ENCODE measurements around the gene TMEM108.

TMEM108 gene

GRCh38 chr3:133119176-133119575 lies 81.0 kb downstream of the TMEM108 start:
- TF ChIP-seq SP1 (IDR thresholded peaks at IDR 0.05) = no peak
- TF ChIP-seq ZNF384 (IDR thresholded peaks at IDR 0.05) = no peak
- no peak for TF ChIP-seq FOXM1 (IDR thresholded peaks at IDR 0.05; ENCODE audit: borderline replicate concordance)
- TF ChIP-seq ARNT (IDR thresholded peaks at IDR 0.05) = no peak
- no peak for TF ChIP-seq SUZ12 (IDR thresholded peaks at IDR 0.05)
- no peak for TF ChIP-seq PKNOX1 (IDR thresholded peaks at IDR 0.05)
- TF ChIP-seq CTBP1 (IDR thresholded peaks at IDR 0.05; ENCODE audit: borderline replicate concordance) = no peak
- no peak for TF ChIP-seq BHLHE40 (IDR thresholded peaks at IDR 0.05; ENCODE audit: borderline replicate concordance)
- no peak for TF ChIP-seq LEF1 (IDR thresholded peaks at IDR 0.05; ENCODE audit: borderline replicate concordance)
- no peak for TF ChIP-seq HDGF (IDR thresholded peaks at IDR 0.05; ENCODE audit: borderline replicate concordance)
- no peak for TF ChIP-seq TARDBP (IDR thresholded peaks at IDR 0.05)
- TF ChIP-seq FOXK2 (IDR thresholded peaks at IDR 0.05) = no peak
- TF ChIP-seq FOXA1 (IDR thresholded peaks at IDR 0.05) = no peak
- TF ChIP-seq NFRKB (IDR thresholded peaks at IDR 0.05) = no peak
- TF ChIP-seq ELF4 (IDR thresholded peaks at IDR 0.05) = no peak
- TF ChIP-seq L3MBTL2 (conservative IDR thresholded peaks at IDR 0.05) = no peak
- no peak for DNase-seq (ENCODE audit: extremely low spot score)
- POLR2A ChIA-PET = no interaction called here
- CTCF ChIA-PET = no interaction called here

- POLR2A ChIA-PET = no interaction called here
- TF ChIP-seq BHLHE40 (IDR thresholded peaks at IDR 0.05; ENCODE audit: borderline replicate concordance) (no peak), ZNF384 (IDR thresholded peaks at IDR 0.05) (no peak), NFRKB (IDR thresholded peaks at IDR 0.05) (no peak), FOXA1 (IDR thresholded peaks at IDR 0.05) (no peak)
- DNase-seq (ENCODE audit: extremely low spot score) = no peak
- CTCF ChIA-PET = no interaction called here
Measured at GRCh38 chr3:133121450-133121849, 83.3 kb downstream of the TMEM108 start.

GRCh38 chr3:133123636-133124035 lies 85.4 kb downstream of the TMEM108 start:
- CTCF ChIA-PET = no interaction called here
- POLR2A ChIA-PET = no interaction called here
- no peak for DNase-seq (ENCODE audit: extremely low spot score)
- TF ChIP-seq ARNT (IDR thresholded peaks at IDR 0.05) = no peak
- TF ChIP-seq TARDBP (IDR thresholded peaks at IDR 0.05) = no peak
- TF ChIP-seq HDGF (IDR thresholded peaks at IDR 0.05; ENCODE audit: borderline replicate concordance) = no peak
- no peak for TF ChIP-seq PKNOX1 (IDR thresholded peaks at IDR 0.05)
- TF ChIP-seq SUZ12 (IDR thresholded peaks at IDR 0.05) = no peak
- TF ChIP-seq NFRKB (IDR thresholded peaks at IDR 0.05) = no peak
- no peak for TF ChIP-seq BHLHE40 (IDR thresholded peaks at IDR 0.05; ENCODE audit: borderline replicate concordance)
- TF ChIP-seq LEF1 (IDR thresholded peaks at IDR 0.05; ENCODE audit: borderline replicate concordance) = no peak
- TF ChIP-seq FOXK2 (IDR thresholded peaks at IDR 0.05) = no peak
- no peak for TF ChIP-seq FOXM1 (IDR thresholded peaks at IDR 0.05; ENCODE audit: borderline replicate concordance)
- TF ChIP-seq L3MBTL2 (conservative IDR thresholded peaks at IDR 0.05) = no peak

GRCh38 chr3:133124511-133124910 lies 86.3 kb downstream of the TMEM108 start:
- TF ChIP-seq CTBP1 (IDR thresholded peaks at IDR 0.05; ENCODE audit: borderline replicate concordance) (no peak), PKNOX1 (IDR thresholded peaks at IDR 0.05) (no peak), FOXM1 (IDR thresholded peaks at IDR 0.05; ENCODE audit: borderline replicate concordance) (no peak), L3MBTL2 (conservative IDR thresholded peaks at IDR 0.05) (no peak), SUZ12 (IDR thresholded peaks at IDR 0.05) (no peak), ELF4 (IDR thresholded peaks at IDR 0.05) (no peak), ARNT (IDR thresholded peaks at IDR 0.05) (no peak), TARDBP (IDR thresholded peaks at IDR 0.05) (no peak)
- ChIA-PET POLR2A (interaction anchor here (1.4 kb wide), 1 partner anchor 11 kb away, joined by 3 read pairs; no protein-coding TSS in a partner anchor), CTCF (interaction anchor here (0.7 kb wide), 1 partner anchor 14 kb away, joined by 3 read pairs; no protein-coding TSS in a partner anchor)
- no peak for DNase-seq (ENCODE audit: extremely low spot score)

GRCh38 chr3:133125171-133125570 lies 87.0 kb downstream of the TMEM108 start:
- no peak for DNase-seq (ENCODE audit: extremely low spot score)
- no peak for TF ChIP-seq TARDBP (IDR thresholded peaks at IDR 0.05)
- TF ChIP-seq HDGF (IDR thresholded peaks at IDR 0.05; ENCODE audit: borderline replicate concordance) = no peak
- no peak for TF ChIP-seq SUZ12 (IDR thresholded peaks at IDR 0.05)
- TF ChIP-seq L3MBTL2 (conservative IDR thresholded peaks at IDR 0.05) = no peak
- TF ChIP-seq LEF1 (IDR thresholded peaks at IDR 0.05; ENCODE audit: borderline replicate concordance) = no peak
- TF ChIP-seq CTBP1 (IDR thresholded peaks at IDR 0.05; ENCODE audit: borderline replicate concordance) = no peak
- TF ChIP-seq SP1 (IDR thresholded peaks at IDR 0.05) = no peak
- no peak for TF ChIP-seq BHLHE40 (IDR thresholded peaks at IDR 0.05; ENCODE audit: borderline replicate concordance)
- TF ChIP-seq FOXM1 (IDR thresholded peaks at IDR 0.05; ENCODE audit: borderline replicate concordance) = no peak
- no peak for TF ChIP-seq FOXK2 (IDR thresholded peaks at IDR 0.05)
- TF ChIP-seq ELF4 (IDR thresholded peaks at IDR 0.05) = no peak
- ChIA-PET CTCF (no interaction called here), POLR2A (interaction anchor here (1.4 kb wide), 1 partner anchor 10 kb away, joined by 3 read pairs; no protein-coding TSS in a partner anchor)

GRCh38 chr3:133125802-133126201 lies 87.6 kb downstream of the TMEM108 start:
- ChIA-PET CTCF (no interaction called here), POLR2A (no interaction called here)
- TF ChIP-seq CTBP1 (IDR thresholded peaks at IDR 0.05; ENCODE audit: borderline replicate concordance) = no peak
- TF ChIP-seq PKNOX1 (IDR thresholded peaks at IDR 0.05) = no peak
- TF ChIP-seq SP1 (IDR thresholded peaks at IDR 0.05) = no peak
- TF ChIP-seq TARDBP (IDR thresholded peaks at IDR 0.05) = no peak
- no peak for TF ChIP-seq ELF4 (IDR thresholded peaks at IDR 0.05)
- no peak for TF ChIP-seq SUZ12 (IDR thresholded peaks at IDR 0.05)
- TF ChIP-seq FOXA1 (IDR thresholded peaks at IDR 0.05) = no peak
- no peak for TF ChIP-seq FOXK2 (IDR thresholded peaks at IDR 0.05)
- TF ChIP-seq L3MBTL2 (conservative IDR thresholded peaks at IDR 0.05) = no peak
- TF ChIP-seq NFRKB (IDR thresholded peaks at IDR 0.05) = no peak
- no peak for TF ChIP-seq FOXM1 (IDR thresholded peaks at IDR 0.05; ENCODE audit: borderline replicate concordance)
- TF ChIP-seq HDGF (IDR thresholded peaks at IDR 0.05; ENCODE audit: borderline replicate concordance) = no peak
- TF ChIP-seq BHLHE40 (IDR thresholded peaks at IDR 0.05; ENCODE audit: borderline replicate concordance) = no peak
- no peak for TF ChIP-seq LEF1 (IDR thresholded peaks at IDR 0.05; ENCODE audit: borderline replicate concordance)
- no peak for TF ChIP-seq ARNT (IDR thresholded peaks at IDR 0.05)
- no peak for DNase-seq (ENCODE audit: extremely low spot score)
